HCT116 (cell line): Measurements from ENCODE around the gene VSTM1. TPM values are rescaled to one million over a fixed set of nuclear protein-coding genes. Genes with fewer than 3 reads are reported as not detected.

ENCODE experiments used
- ATAC-seq: fragments of 200-7000 bp; cut with Tn5 transposase; 2 replicates; pipeline ENCODE4 v1.9.1; 2020; ENCODE audit warnings: mild to moderate bottlenecking, moderate library complexity
- BruUV-seq: library from RNA; stranded (reverse); fragments of 400-500 nt; replicated peaks from 2 replicates; lab custom pipeline; 2021; lab: Mats Ljungman, UMichigan
- CTCF ChIA-PET: fragments of 300-600 bp; sonication (Branson Sonifier 250); formaldehyde crosslinking; loops from one replicate; lab custom pipeline; 2021; ENCODE audit warnings: antibody characterized with exemption; lab: Charles Lee
- POLR2A ChIA-PET: fragments of 300-600, 350-600 bp; sonication (Branson Sonifier 250); formaldehyde crosslinking; loops from one replicate; lab custom pipeline; 2021; ENCODE audit warnings: antibody characterized with exemption; lab: Charles Lee
- RAD21 ChIA-PET, 2 experiments: fragments of 300-600 bp; sonication (Branson Sonifier 250); formaldehyde crosslinking; loops; one replicate each; lab custom pipeline; 2023; ENCODE audit warnings: low total read pairs in 2 of 2; ENCODE audit not compliant: uncharacterized antibody in 2 of 2, unreplicated experiment in 2 of 2, low non-redundant PET in 1 of 2; lab: Charles Lee
- DNase-seq: peaks from one replicate; pipeline ENCODE4 v3.0.0-alpha.2; 2010; ENCODE audit warnings: low read depth, low spot score
- H2AFZ ChIP-seq: fragments of 200-600 bp; shearing (Covaris generic), sonication (generic); 2 replicates; pipeline ENCODE4 v1.6.1; 2017; ENCODE audit warnings: low read depth, mixed run types, mixed read lengths, antibody characterized with exemption, low read length; ENCODE audit not compliant: poor library complexity, severe bottlenecking
- H3K27ac ChIP-seq: 2 replicates; pipeline ENCODE4 v1.5.1; 2012; ENCODE audit warnings: low read depth, low read length
- H3K27me3 ChIP-seq: fragments of 200-600 bp; sonication (generic); 2 replicates; pipeline ENCODE4 v1.6.1; 2016; ENCODE audit warnings: mixed run types, low read length, mixed read lengths; ENCODE audit not compliant: insufficient read depth
- H3K36me3 ChIP-seq, 2 experiments: fragments of 200-500 bp in 1 of 2; fragments of 200-600 bp in 1 of 2; sonication (Bioruptor generic) in 1 of 2; sonication (generic) in 1 of 2; 2 replicates each; pipeline versions ENCODE4 v1.5.1 to v1.6.1; 2014 to 2016; ENCODE audit warnings: low read length in 2 of 2, inconsistent platforms in 1 of 2, mixed read lengths in 1 of 2, mixed run types in 1 of 2; ENCODE audit not compliant: insufficient read depth in 2 of 2, control insufficient read depth in 1 of 2
- H3K4me1 ChIP-seq, 2 experiments: fragments of 200-600 bp in 1 of 2; sonication (generic) in 1 of 2; 2 replicates each; pipeline versions ENCODE4 v1.5.1 to v1.6.1; 2012 to 2017; ENCODE audit warnings: low read length in 2 of 2, inconsistent platforms in 1 of 2, mild to moderate bottlenecking in 1 of 2, mixed read lengths in 1 of 2, mixed run types in 1 of 2, moderate library complexity in 1 of 2; ENCODE audit not compliant: insufficient read depth in 2 of 2, control insufficient read depth in 1 of 2
- H3K4me2 ChIP-seq: fragments of 200-600 bp; sonication (generic); 2 replicates; pipeline ENCODE4 v1.6.1; 2017; ENCODE audit warnings: mixed run types, low read length, mixed read lengths
- H3K4me3 ChIP-seq, 2 experiments: fragments of 200-600 bp in 1 of 2; sonication (generic) in 1 of 2; replicated peaks in 1 of 2; 2 replicates each; pipeline ENCODE4 v1.5.1; 2011 to 2016; ENCODE audit warnings: low read length in 2 of 2, control low read depth in 1 of 2, low read depth in 1 of 2, mild to moderate bottlenecking in 1 of 2, mixed read lengths in 1 of 2, mixed run types in 1 of 2
- H3K79me2 ChIP-seq: fragments of 200-600 bp; sonication (generic); 2 replicates; pipeline ENCODE4 v1.6.1; 2017; ENCODE audit warnings: mild to moderate bottlenecking, mixed run types, low read length, moderate library complexity, mixed read lengths; ENCODE audit not compliant: insufficient read depth
- H3K9ac ChIP-seq: fragments of 200-600 bp; sonication (generic); 2 replicates; pipeline ENCODE4 v1.6.1; 2016; ENCODE audit warnings: low read length, mixed read lengths
- H3K9me2 ChIP-seq: fragments of 200-600 bp; sonication (generic), shearing (Covaris generic); 2 replicates; pipeline ENCODE4 v1.6.1; 2017; ENCODE audit warnings: mixed run types, mild to moderate bottlenecking, moderate library complexity; ENCODE audit not compliant: insufficient read depth
- H3K9me3 ChIP-seq, 2 experiments: fragments of 200-500 bp in 1 of 2; fragments of 200-600 bp in 1 of 2; sonication (Bioruptor generic) in 1 of 2; sonication (generic) in 1 of 2; 2 replicates each; pipeline ENCODE4 v1.6.1; 2014 to 2017; ENCODE audit warnings: low read length in 2 of 2, mixed read lengths in 2 of 2, inconsistent platforms in 1 of 2, low read depth in 1 of 2, mild to moderate bottlenecking in 1 of 2, mixed run types in 1 of 2, moderate library complexity in 1 of 2; ENCODE audit not compliant: control insufficient read depth in 1 of 2, insufficient read depth in 1 of 2
- H4K20me1 ChIP-seq: fragments of 200-600 bp; sonication (generic), shearing (Covaris generic); 2 replicates; pipeline ENCODE4 v1.6.1; 2017; ENCODE audit warnings: mixed run types, mild to moderate bottlenecking, moderate library complexity; ENCODE audit not compliant: insufficient read depth
- CBX3 ChIP-seq: IDR thresholded peaks from 2 replicates; pipeline ENCODE4 v1.6.1; 2012; ENCODE audit warnings: low read depth
- ELF1 ChIP-seq: IDR thresholded peaks from 2 replicates; pipeline ENCODE4 v1.6.1; 2012; ENCODE audit warnings: low read depth, borderline replicate concordance
- POLR2AphosphoS5 ChIP-seq: IDR thresholded peaks from 2 replicates; pipeline ENCODE4 v1.6.1; 2011; ENCODE audit warnings: mild to moderate bottlenecking, low read depth, low read length, moderate library complexity
- SIN3A ChIP-seq: IDR thresholded peaks from 2 replicates; pipeline ENCODE4 v1.6.1; 2012; ENCODE audit warnings: low read depth
- SRF ChIP-seq: IDR thresholded peaks from 2 replicates; pipeline ENCODE4 v1.6.1; 2012; ENCODE audit warnings: low read depth
- TCF7L2 ChIP-seq: IDR thresholded peaks from 2 replicates; pipeline ENCODE4 v1.7.0; 2011; ENCODE audit warnings: borderline replicate concordance, inconsistent platforms; ENCODE audit not compliant: insufficient read depth, insufficient read length; ENCODE audit errors: extremely low read depth
- ZBTB33 ChIP-seq: IDR thresholded peaks from 2 replicates; pipeline ENCODE4 v1.6.1; 2011; ENCODE audit warnings: mild to moderate bottlenecking, low read length, moderate library complexity; ENCODE audit not compliant: insufficient replicate concordance; ENCODE audit errors: extremely low read depth
- ZFX ChIP-seq: fragments of 450-650 bp; IDR thresholded peaks from 2 replicates; pipeline ENCODE4 v1.6.1; 2017
- intact Hi-C: fragments of 100-400 bp; cut with micrococcal nuclease; formaldehyde crosslinking; loops from 2 replicates; pipeline ENCODE4 v1.10.0; 2022
- total RNA-seq: library from RNA; stranded (reverse); gene quantifications from one replicate; pipeline ENCODE4 v1.2.1, GENCODE V29; 2021; ENCODE audit not compliant: unreplicated experiment
- TF ChIP-seq, protein P1 (sequence below): IDR thresholded peaks from 2 replicates; pipeline ENCODE4 v1.6.1; 2012; ENCODE audit warnings: low read depth

VSTM1 gene
- total RNA-seq, 1 experiment from 2014 or later: not detected

- H3K27ac ChIP-seq: no peak overlapping the region
- H3K4me1 ChIP-seq: no peaks in the 10 kb centered on the region; a peak in 1 of 4 replicates
Measured at GRCh38 chr19:54010474-54010873, 53.2 kb downstream of the VSTM1 start.

More at GRCh38 chr19:54010474-54010873, 53.2 kb downstream of the VSTM1 start:
- no peak overlapping the region for H2AFZ ChIP-seq
- no peaks in the 10 kb centered on the region for H4K20me1 ChIP-seq
- ChIA-PET RAD21 (no interaction called here), POLR2A (no interaction called here), CTCF (no interaction called here)
- H3K36me3 ChIP-seq: no peaks in the 10 kb centered on the region
- TF ChIP-seq ELF1 (no peak), ZBTB33 (no peak), POLR2AphosphoS5 (no peak), CBX3 (no peak), SRF (no peak), TCF7L2 (no peak), SIN3A (no peak), ZFX (no peak)
- TF ChIP-seq, protein P1, sequence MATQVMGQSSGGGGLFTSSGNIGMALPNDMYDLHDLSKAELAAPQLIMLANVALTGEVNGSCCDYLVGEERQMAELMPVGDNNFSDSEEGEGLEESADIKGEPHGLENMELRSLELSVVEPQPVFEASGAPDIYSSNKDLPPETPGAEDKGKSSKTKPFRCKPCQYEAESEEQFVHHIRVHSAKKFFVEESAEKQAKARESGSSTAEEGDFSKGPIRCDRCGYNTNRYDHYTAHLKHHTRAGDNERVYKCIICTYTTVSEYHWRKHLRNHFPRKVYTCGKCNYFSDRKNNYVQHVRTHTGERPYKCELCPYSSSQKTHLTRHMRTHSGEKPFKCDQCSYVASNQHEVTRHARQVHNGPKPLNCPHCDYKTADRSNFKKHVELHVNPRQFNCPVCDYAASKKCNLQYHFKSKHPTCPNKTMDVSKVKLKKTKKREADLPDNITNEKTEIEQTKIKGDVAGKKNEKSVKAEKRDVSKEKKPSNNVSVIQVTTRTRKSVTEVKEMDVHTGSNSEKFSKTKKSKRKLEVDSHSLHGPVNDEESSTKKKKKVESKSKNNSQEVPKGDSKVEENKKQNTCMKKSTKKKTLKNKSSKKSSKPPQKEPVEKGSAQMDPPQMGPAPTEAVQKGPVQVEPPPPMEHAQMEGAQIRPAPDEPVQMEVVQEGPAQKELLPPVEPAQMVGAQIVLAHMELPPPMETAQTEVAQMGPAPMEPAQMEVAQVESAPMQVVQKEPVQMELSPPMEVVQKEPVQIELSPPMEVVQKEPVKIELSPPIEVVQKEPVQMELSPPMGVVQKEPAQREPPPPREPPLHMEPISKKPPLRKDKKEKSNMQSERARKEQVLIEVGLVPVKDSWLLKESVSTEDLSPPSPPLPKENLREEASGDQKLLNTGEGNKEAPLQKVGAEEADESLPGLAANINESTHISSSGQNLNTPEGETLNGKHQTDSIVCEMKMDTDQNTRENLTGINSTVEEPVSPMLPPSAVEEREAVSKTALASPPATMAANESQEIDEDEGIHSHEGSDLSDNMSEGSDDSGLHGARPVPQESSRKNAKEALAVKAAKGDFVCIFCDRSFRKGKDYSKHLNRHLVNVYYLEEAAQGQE: no peak
- H3K79me2 ChIP-seq: no peaks in the 10 kb centered on the region
- H3K27me3 ChIP-seq: no peaks in the 10 kb centered on the region
- no peak for DNase-seq
- H3K9ac ChIP-seq: no peak overlapping the region
- H3K9me2 ChIP-seq: no peaks in the 10 kb centered on the region
- no peak overlapping the region for H3K4me3 ChIP-seq
- H3K4me2 ChIP-seq: no peak overlapping the region
- intact Hi-C loops: no loop called here
- BruUV-seq: no TSS peak
- no peak for ATAC-seq
- no peaks in the 10 kb centered on the region for H3K9me3 ChIP-seq
